CD14-positive monocyte (primary cell): Measurements from ENCODE around the gene TAS2R9. TPM values are rescaled to one million over a fixed set of nuclear protein-coding genes. Genes with fewer than 3 reads are reported as not detected.

Source experiments
- DNase-seq, 3 donors: peaks; one replicate each; pipeline ENCODE4 v3.0.0-alpha.2; 2011 to 2022
- H2AFZ ChIP-seq: 2 replicates; pipeline ENCODE4 v1.6.0; 2012; ENCODE audit warnings: mild to moderate bottlenecking, low read depth, low read length, inconsistent platforms; ENCODE audit not compliant: insufficient read depth, poor library complexity, severe bottlenecking
- H3K27ac ChIP-seq, 2 donors: 1 replicate in 1 of 2; 2 replicates in 1 of 2; pipeline ENCODE4 v1.5.1; 2012 to 2013; ENCODE audit warnings: low read length in 2 of 2, control low read depth in 1 of 2, inconsistent platforms in 1 of 2, low read depth in 1 of 2, mild to moderate bottlenecking in 1 of 2
- H3K27me3 ChIP-seq, 2 donors: one replicate each; pipeline versions ENCODE4 v1.6.0 to v1.6.1; 2011 to 2013; ENCODE audit warnings: low read length in 2 of 2; ENCODE audit not compliant: control insufficient read depth in 2 of 2, insufficient read depth in 2 of 2
- H3K36me3 ChIP-seq, 2 donors: replicated peaks in 1 of 2; 1 replicate in 1 of 2; 2 replicates in 1 of 2; pipeline versions ENCODE4 v1.5.1 to v1.6.1; 2012 to 2013; ENCODE audit warnings: low read length in 2 of 2, control low read depth in 1 of 2, inconsistent platforms in 1 of 2, mild to moderate bottlenecking in 1 of 2; ENCODE audit not compliant: insufficient read depth in 2 of 2, control insufficient read depth in 1 of 2
- H3K4me1 ChIP-seq, 2 donors: 1 replicate in 1 of 2; 2 replicates in 1 of 2; pipeline versions ENCODE4 v1.5.1 to v1.6.1; 2012 to 2013; ENCODE audit warnings: low read length in 2 of 2, control low read depth in 1 of 2, inconsistent platforms in 1 of 2, mild to moderate bottlenecking in 1 of 2, moderate library complexity in 1 of 2; ENCODE audit not compliant: insufficient read depth in 2 of 2, control insufficient read depth in 1 of 2
- H3K4me2 ChIP-seq: replicated peaks from 2 replicates; pipeline ENCODE3; 2012; ENCODE audit warnings: low read length, moderate library complexity, mild to moderate bottlenecking; ENCODE audit not compliant: poor library complexity, severe bottlenecking; ENCODE audit errors: extremely low read depth
- H3K4me3 ChIP-seq, 3 experiments: fragments of 200-600 bp in 1 of 3; sonication (generic) in 1 of 3; replicated peaks in 1 of 3; 1 replicate in 2 of 3; 2 replicates in 1 of 3; pipeline ENCODE4 v1.5.1; 2011 to 2013; ENCODE audit warnings: low read length in 3 of 3, mild to moderate bottlenecking in 3 of 3, control low read depth in 2 of 3, low read depth in 2 of 3, inconsistent platforms in 1 of 3, moderate library complexity in 1 of 3
- H3K79me2 ChIP-seq: 2 replicates; pipeline ENCODE4 v1.6.0; 2012; ENCODE audit warnings: mild to moderate bottlenecking, control low read depth, inconsistent platforms, low read length, moderate library complexity; ENCODE audit not compliant: insufficient read depth
- H3K9ac ChIP-seq: 2 replicates; pipeline ENCODE4 v1.6.0; 2017; ENCODE audit warnings: low read length, mild to moderate bottlenecking; ENCODE audit not compliant: insufficient read depth, poor library complexity, severe bottlenecking
- H3K9me3 ChIP-seq, 2 donors: replicated peaks in 1 of 2; 1 replicate in 1 of 2; 2 replicates in 1 of 2; pipeline versions ENCODE4 v1.5.1 to v1.6.1; 2012 to 2013; ENCODE audit warnings: low read length in 2 of 2, control low read depth in 1 of 2; ENCODE audit not compliant: control insufficient read depth in 1 of 2, insufficient read depth in 1 of 2
- H4K20me1 ChIP-seq: 2 replicates; pipeline ENCODE4 v1.6.0; 2012; ENCODE audit warnings: mild to moderate bottlenecking, low read length, control low read depth, moderate library complexity; ENCODE audit not compliant: insufficient read depth
- H3K27ac Mint-ChIP-seq, 7 donors: one replicate each; pipeline ENCODE4 v1.8.0; 2020; ENCODE audit warnings: mild to moderate bottlenecking in 7 of 7, mixed read lengths in 7 of 7, moderate library complexity in 6 of 7, inconsistent platforms in 2 of 7
- H3K27me3 Mint-ChIP-seq, 3 donors: one replicate each; pipeline ENCODE4 v1.8.0; 2021 to 2022; ENCODE audit warnings: low read depth in 3 of 3, mild to moderate bottlenecking in 3 of 3, mixed read lengths in 3 of 3, moderate library complexity in 3 of 3, inconsistent platforms in 1 of 3
- H3K36me3 Mint-ChIP-seq, 2 donors: one replicate each; pipeline ENCODE4 v1.8.0; 2020; ENCODE audit warnings: mixed read lengths in 2 of 2, inconsistent platforms in 1 of 2, mild to moderate bottlenecking in 1 of 2
- H3K4me1 Mint-ChIP-seq: one replicate; pipeline ENCODE4 v1.8.0; 2020; ENCODE audit warnings: mild to moderate bottlenecking, mixed read lengths
- H3K4me3 Mint-ChIP-seq, 2 donors: one replicate each; pipeline ENCODE4 v1.8.0; 2020; ENCODE audit warnings: mild to moderate bottlenecking in 2 of 2, mixed read lengths in 2 of 2, moderate library complexity in 1 of 2
- H3K9me3 Mint-ChIP-seq, 7 donors: one replicate each; pipeline ENCODE4 v1.8.0; 2020 to 2022; ENCODE audit warnings: mixed read lengths in 7 of 7, mild to moderate bottlenecking in 6 of 7, moderate library complexity in 6 of 7, inconsistent platforms in 2 of 7
- CTCF ChIP-seq: fragments of 200-600 bp; IDR thresholded peaks from one replicate; pipeline ENCODE4 v1.8.0; 2022; ENCODE audit warnings: antibody characterized with exemption, mild to moderate bottlenecking
- WGBS: methylation state at CpG from one replicate; pipeline ENCODE4 v1.1.5; 2013; ENCODE audit warnings: missing lambda C conversion rate; ENCODE audit not compliant: insufficient coverage; 5-methylcytosine and 5-hydroxymethylcytosine counted together
- intact Hi-C, 2 donors: fragments of 100-400 bp; cut with micrococcal nuclease; formaldehyde crosslinking; loops; one replicate each; pipeline versions ENCODE4 v1.15.0 to v1.15.1; 2023
- polyA plus RNA-seq, 3 donors: library from polyadenylated mRNA; depleted of rRNA in 1 of 3; unstranded in 2 of 3; stranded (reverse) in 1 of 3; fragments of 300-500 nt in 2 of 3; fragments of >200 nt in 1 of 3; fragmentation: Illumina TruSeq in 2 of 3; gene quantifications; 1 replicate in 2 of 3; 2 replicates in 1 of 3; pipeline ENCODE4 v1.2.3, GENCODE V29; 2012 to 2021

Gene TAS2R9
- polyA plus RNA-seq, 3 donors: not detected

- peaks cover 0 to 2% (median 0%) of the 10 kb centered on the region in 3 donors for H3K27me3 Mint-ChIP-seq
- Histone ChIP-seq H3K27ac (no peak overlapping the region), H4K20me1 (no peaks in the 10 kb centered on the region), H3K27me3 (no peaks in the 10 kb centered on the region), H3K4me3 (no peak overlapping the region), H3K79me2 (no peaks in the 10 kb centered on the region), H3K36me3 (no peaks in the 10 kb centered on the region), H2AFZ (no peak overlapping the region), H3K9ac (no peak overlapping the region), H3K4me2 (no peak overlapping the region), H3K9me3 (peaks cover 0 to 3% of the 10 kb centered on the region in 2 donors), H3K4me1 (no peaks in the 10 kb centered on the region)
- no CpG with 5 or more reads among the region's 1 CpG for WGBS
- H3K36me3 Mint-ChIP-seq: no peaks in the 10 kb centered on the region
- H3K4me3 Mint-ChIP-seq: no peak overlapping the region
- no peak for TF ChIP-seq CTCF
- H3K9me3 Mint-ChIP-seq: peaks cover 0 to 7% (median 0%) of the 10 kb centered on the region in 7 donors
- DNase-seq: no peak
- no peak overlapping the region for H3K27ac Mint-ChIP-seq
- H3K4me1 Mint-ChIP-seq: no peaks in the 10 kb centered on the region
- intact Hi-C loops: no loop called here
Observed at GRCh38 chr12:10829994-10830393, 20.0 kb upstream of the TAS2R9 start.

GRCh38 chr12:10826258-10826657 lies 16.3 kb upstream of the TAS2R9 start, which contains the start of gene TAS2R10:
TSS of gene TAS2R10 (minus strand) at chr12:10826358. CDS start at chr12:10826269, 89 bp downstream.
- no peaks in the 10 kb centered on the region for H3K4me1 Mint-ChIP-seq
- Histone ChIP-seq H2AFZ (no peak within 1 kb of the TSS), H3K27me3 (no peaks in the 10 kb centered on the region), H3K4me1 (no peaks in the 10 kb centered on the region), H3K27ac (no peak within 1 kb of the TSS), H3K9me3 (peaks cover 0 to 3% of the 10 kb centered on the region in 2 donors), H3K9ac (no peak within 1 kb of the TSS), H3K79me2 (no peaks in the 10 kb centered on the region), H4K20me1 (no peaks in the 10 kb centered on the region), H3K4me2 (no peak within 1 kb of the TSS), H3K4me3 (no peak within 1 kb of the TSS), H3K36me3 (no peaks in the 10 kb centered on the region)
- H3K36me3 Mint-ChIP-seq: no peaks in the 10 kb centered on the region
- intact Hi-C loops: no loop called here
- no peak for DNase-seq
- H3K9me3 Mint-ChIP-seq: peaks cover 0 to 5% (median 0%) of the 10 kb centered on the region in 7 donors
- no peak within 1 kb of the TSS for H3K4me3 Mint-ChIP-seq
- H3K27me3 Mint-ChIP-seq: peaks cover 0 to 2% (median 0%) of the 10 kb centered on the region in 3 donors
- no CpG with 5 or more reads among the region's 3 CpGs for WGBS
- no peak within 1 kb of the TSS for H3K27ac Mint-ChIP-seq
- no peak for TF ChIP-seq CTCF
